Keratinocyte (primary cell): ENCODE data around the gene ANKRD55. TPM values are rescaled to one million over a fixed set of nuclear protein-coding genes. Genes with fewer than 3 reads are reported as not detected.
"Not testable (repeated sequence)": the region's sequence is repeated elsewhere in the genome, so short reads cannot be mapped to it uniquely, and the experiment has no call there.

Source experiments
- DNase-seq: peaks from one replicate; pipeline ENCODE4 v3.0.0-alpha.2; 2011; ENCODE audit warnings: low read depth, missing footprints, low spot score
- FAIRE-seq: peaks from 2 replicates; lab custom pipeline; 2011; peaks lifted over from hg19 to GRCh38; lab: Jason Lieb, UNC
- H2AFZ ChIP-seq: 2 replicates; pipeline ENCODE4 v1.6.0; 2012; ENCODE audit warnings: low read length, control low read depth, inconsistent platforms; ENCODE audit not compliant: control insufficient read depth
- H3K27ac ChIP-seq: 2 replicates; pipeline ENCODE4 v1.5.1; 2011; ENCODE audit warnings: low read length; ENCODE audit not compliant: control insufficient read depth, insufficient read depth
- H3K27me3 ChIP-seq: 3 replicates; pipeline ENCODE4 v1.6.0; 2011; ENCODE audit warnings: low read length; ENCODE audit not compliant: control insufficient read depth, insufficient read depth; ENCODE audit errors: extremely low read depth
- H3K36me3 ChIP-seq, 2 experiments: 2 replicates in 1 of 2; 3 replicates in 1 of 2; pipeline ENCODE4 v1.5.1; 2011; ENCODE audit warnings: low read length in 2 of 2, mild to moderate bottlenecking in 1 of 2; ENCODE audit not compliant: control insufficient read depth in 2 of 2, insufficient read depth in 2 of 2; ENCODE audit errors: extremely low read depth in 1 of 2
- H3K4me1 ChIP-seq: 3 replicates; pipeline ENCODE4 v1.5.1; 2011; ENCODE audit warnings: low read length; ENCODE audit not compliant: control insufficient read depth, insufficient read depth; ENCODE audit errors: extremely low read depth
- H3K4me2 ChIP-seq: 3 replicates; pipeline ENCODE4 v1.6.0; 2011; ENCODE audit warnings: low read depth, low read length; ENCODE audit not compliant: control insufficient read depth, insufficient read depth; ENCODE audit errors: extremely low read depth
- H3K4me3 ChIP-seq, 3 experiments: fragments of 200-600 bp in 1 of 3; sonication (generic) in 1 of 3; 2 replicates in 2 of 3; 3 replicates in 1 of 3; pipeline ENCODE4 v1.5.1; 2011 to 2016; ENCODE audit warnings: low read length in 3 of 3, mild to moderate bottlenecking in 3 of 3, control low read depth in 2 of 3, inconsistent platforms in 1 of 3, low read depth in 1 of 3, mixed read lengths in 1 of 3, mixed run types in 1 of 3, moderate library complexity in 1 of 3; ENCODE audit not compliant: control insufficient read depth in 2 of 3, insufficient read depth in 2 of 3; ENCODE audit errors: extremely low read depth in 1 of 3
- H3K79me2 ChIP-seq: 2 replicates; pipeline ENCODE4 v1.6.0; 2012; ENCODE audit warnings: low read length; ENCODE audit not compliant: control insufficient read depth, insufficient read depth
- H3K9ac ChIP-seq: 3 replicates; pipeline ENCODE4 v1.6.0; 2011; ENCODE audit warnings: low read length; ENCODE audit not compliant: control insufficient read depth, insufficient read depth; ENCODE audit errors: extremely low read depth
- H3K9me1 ChIP-seq: 3 replicates; pipeline ENCODE4 v1.6.0; 2011; ENCODE audit warnings: low read length; ENCODE audit not compliant: control insufficient read depth, insufficient read depth; ENCODE audit errors: extremely low read depth
- H3K9me3 ChIP-seq: 2 replicates; pipeline ENCODE4 v1.5.1; 2012; ENCODE audit warnings: low read depth, low read length; ENCODE audit not compliant: control insufficient read depth
- H4K20me1 ChIP-seq: 3 replicates; pipeline ENCODE4 v1.6.0; 2011; ENCODE audit warnings: low read length; ENCODE audit not compliant: control insufficient read depth, insufficient read depth; ENCODE audit errors: extremely low read depth
- EZH2 ChIP-seq: IDR thresholded peaks from one replicate; pipeline ENCODE4 v1.6.1; 2012; ENCODE audit warnings: inconsistent platforms, mild to moderate bottlenecking, low read length, moderate library complexity
- dilution Hi-C: fragments of 300-500 bp; cut with MboI; formaldehyde crosslinking; loops from one replicate; pipeline ENCODE4 v1.7.0; 2020; ENCODE audit warnings: low sequenced_read_pairs; ENCODE audit not compliant: extremely low pct_ligation_motif_present
- polyA plus RNA-seq, 5 experiments: library from polyadenylated mRNA; depleted of rRNA in 3 of 5; stranded (reverse) in 3 of 5; stranded (forward) in 1 of 5; unstranded in 1 of 5; fragments of >200 nt; gene quantifications; 1 replicate in 1 of 5; 2 replicates in 3 of 5; 3 replicates in 1 of 5; pipeline versions ENCODE4 v1.2.1 to v1.2.3, GENCODE V29; 2011 to 2012; ENCODE audit warnings: missing spikeins in 2 of 5, low read depth in 1 of 5, low replicate concordance in 1 of 5
- TF ChIP-seq, protein P1 (sequence below), 3 experiments: IDR thresholded peaks in 1 of 3; conservative IDR thresholded peaks in 1 of 3; optimal IDR thresholded peaks in 1 of 3; 2 replicates in 2 of 3; 3 replicates in 1 of 3; pipeline versions ENCODE3 to v1.5.1; 2011; ENCODE audit warnings: low read length in 3 of 3, mild to moderate bottlenecking in 3 of 3, moderate library complexity in 2 of 3, control low read depth in 1 of 3, inconsistent platforms in 1 of 3; ENCODE audit not compliant: insufficient read depth in 2 of 3; ENCODE audit errors: extremely low read depth in 1 of 3

The ANKRD55 gene
- polyA plus RNA-seq, 1 donor (not counting 4 experiments of a cell fraction or from before 2014, with no cell fraction given), result not detected

GRCh38 chr5:56244627-56245026 lies 11.5 kb upstream of the ANKRD55 start:
- no peak for TF ChIP-seq EZH2
- TF ChIP-seq, protein P1, sequence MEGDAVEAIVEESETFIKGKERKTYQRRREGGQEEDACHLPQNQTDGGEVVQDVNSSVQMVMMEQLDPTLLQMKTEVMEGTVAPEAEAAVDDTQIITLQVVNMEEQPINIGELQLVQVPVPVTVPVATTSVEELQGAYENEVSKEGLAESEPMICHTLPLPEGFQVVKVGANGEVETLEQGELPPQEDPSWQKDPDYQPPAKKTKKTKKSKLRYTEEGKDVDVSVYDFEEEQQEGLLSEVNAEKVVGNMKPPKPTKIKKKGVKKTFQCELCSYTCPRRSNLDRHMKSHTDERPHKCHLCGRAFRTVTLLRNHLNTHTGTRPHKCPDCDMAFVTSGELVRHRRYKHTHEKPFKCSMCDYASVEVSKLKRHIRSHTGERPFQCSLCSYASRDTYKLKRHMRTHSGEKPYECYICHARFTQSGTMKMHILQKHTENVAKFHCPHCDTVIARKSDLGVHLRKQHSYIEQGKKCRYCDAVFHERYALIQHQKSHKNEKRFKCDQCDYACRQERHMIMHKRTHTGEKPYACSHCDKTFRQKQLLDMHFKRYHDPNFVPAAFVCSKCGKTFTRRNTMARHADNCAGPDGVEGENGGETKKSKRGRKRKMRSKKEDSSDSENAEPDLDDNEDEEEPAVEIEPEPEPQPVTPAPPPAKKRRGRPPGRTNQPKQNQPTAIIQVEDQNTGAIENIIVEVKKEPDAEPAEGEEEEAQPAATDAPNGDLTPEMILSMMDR (optimal IDR thresholded peaks at IDR 0.05 in 1 of 3, IDR thresholded peaks at IDR 0.05 in 1 of 3, conservative IDR thresholded peaks at IDR 0.05 in 1 of 3; ENCODE audit: extremely low read depth in 1 of 3, insufficient read depth in 2 of 3, low read length in 3 of 3), result no peak
- H2AFZ ChIP-seq, result no peak overlapping the region
- FAIRE-seq, result no peak
- no peak overlapping the region for H3K27ac ChIP-seq
- dilution Hi-C loops, result no loop called here
- H3K4me2 ChIP-seq, result no peak overlapping the region
- no peaks in the 10 kb centered on the region for H3K36me3 ChIP-seq
- H3K4me3 ChIP-seq, result no peak overlapping the region
- H4K20me1 ChIP-seq, result no peaks in the 10 kb centered on the region
- H3K9me1 ChIP-seq, result no peaks in the 10 kb centered on the region
- H3K9me3 ChIP-seq, result no peaks in the 10 kb centered on the region
- no peaks in the 10 kb centered on the region for H3K79me2 ChIP-seq
- no peaks in the 10 kb centered on the region for H3K27me3 ChIP-seq
- no peak for DNase-seq
- no peaks in the 10 kb centered on the region for H3K4me1 ChIP-seq
- no peak overlapping the region for H3K9ac ChIP-seq

- H3K79me2 ChIP-seq, H3K4me1 ChIP-seq, H3K36me3 ChIP-seq, DNase-seq, H3K9me3 ChIP-seq, H3K4me2 ChIP-seq, H3K4me3 ChIP-seq, H2AFZ ChIP-seq, H4K20me1 ChIP-seq, FAIRE-seq, H3K27me3 ChIP-seq, H3K9me1 ChIP-seq, dilution Hi-C loops, H3K27ac ChIP-seq, H3K9ac ChIP-seq: not testable (repeated sequence)
Measured at GRCh38 chr5:56242271-56242670, 9.1 kb upstream of the ANKRD55 start.

DNA sequence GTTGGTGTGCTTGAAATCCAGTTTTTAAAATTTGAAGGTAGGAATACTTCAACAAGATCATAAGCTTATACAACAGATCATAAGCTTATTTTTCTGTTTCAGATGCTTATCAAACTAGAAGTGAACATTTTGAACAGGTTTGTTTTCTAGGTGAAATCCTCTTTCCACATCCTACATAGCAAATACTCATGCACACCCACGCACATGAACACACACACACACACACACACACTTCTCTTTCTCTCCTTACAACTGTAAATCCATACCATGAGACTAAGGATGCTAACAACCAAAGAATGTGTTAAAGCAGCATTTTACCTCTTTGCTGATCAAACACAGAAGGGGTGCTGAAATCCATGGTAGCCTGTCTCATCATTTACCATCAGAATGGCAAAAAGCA lies 592 bp downstream of the ANKRD55 start:
- Histone ChIP-seq H3K4me3 (no peak overlapping the region), H3K9me1 (no peaks in the 10 kb centered on the region), H3K27me3 (peaks cover 18% of the 10 kb centered on the region), H3K4me2 (no peak overlapping the region), H3K79me2 (no peaks in the 10 kb centered on the region), H3K9me3 (no peaks in the 10 kb centered on the region), H3K9ac (no peak overlapping the region), H3K4me1 (no peaks in the 10 kb centered on the region), H2AFZ (no peak overlapping the region), H4K20me1 (no peaks in the 10 kb centered on the region), H3K27ac (no peak overlapping the region), H3K36me3 (no peaks in the 10 kb centered on the region)
- no peak for DNase-seq
- FAIRE-seq, result no peak
- no peak for TF ChIP-seq EZH2
- TF ChIP-seq, protein P1 (optimal IDR thresholded peaks at IDR 0.05 in 1 of 3, IDR thresholded peaks at IDR 0.05 in 1 of 3, conservative IDR thresholded peaks at IDR 0.05 in 1 of 3; ENCODE audit: extremely low read depth in 1 of 3, insufficient read depth in 2 of 3, low read length in 3 of 3), result no peak
- dilution Hi-C loops, result no loop called here
